ENCODE data around the gene THSD4. TPM values are rescaled to one million over a fixed set of nuclear protein-coding genes. Genes with fewer than 3 reads are reported as not detected.

THSD4 gene
- total RNA-seq, 2 experiments from 2014 or later, result not detected

GRCh38 chr15:71424765-71425164, 309.5 kb downstream of the THSD4 start:
- Histone ChIP-seq H3K4me3 (ENCODE audit: low read depth, low read length, poor library complexity, severe bottlenecking) (no peak overlapping the region), H2AFZ (ENCODE audit: low read length) (no peak overlapping the region), H3K4me1 (ENCODE audit: insufficient read depth, low read length, poor library complexity, severe bottlenecking) (no peaks in the 10 kb centered on the region), H3K27ac (ENCODE audit: low read depth, low read length, poor library complexity, severe bottlenecking) (no peak overlapping the region), H3K79me2 (ENCODE audit: insufficient read depth, low read depth, low read length) (no peaks in the 10 kb centered on the region), H3K9me2 (ENCODE audit: insufficient read depth, low read length) (no peaks in the 10 kb centered on the region), H3K4me2 (ENCODE audit: low read length) (no peak overlapping the region), H3K9me3 (ENCODE audit: low read length) (no peaks in the 10 kb centered on the region), H4K20me1 (ENCODE audit: insufficient read depth, low read length) (no peaks in the 10 kb centered on the region), H3K36me3 (ENCODE audit: insufficient read depth, low read length) (no peaks in the 10 kb centered on the region)
- CTCF ChIA-PET (ENCODE audit: unreplicated experiment), result no interaction called here
- DNase-seq (ENCODE audit: low spot score), result no peak
- no peak for TF ChIP-seq EZH2phosphoT487 (IDR thresholded peaks at IDR 0.05; ENCODE audit: borderline replicate concordance, low read depth, low read length)
- TF ChIP-seq, protein P1, sequence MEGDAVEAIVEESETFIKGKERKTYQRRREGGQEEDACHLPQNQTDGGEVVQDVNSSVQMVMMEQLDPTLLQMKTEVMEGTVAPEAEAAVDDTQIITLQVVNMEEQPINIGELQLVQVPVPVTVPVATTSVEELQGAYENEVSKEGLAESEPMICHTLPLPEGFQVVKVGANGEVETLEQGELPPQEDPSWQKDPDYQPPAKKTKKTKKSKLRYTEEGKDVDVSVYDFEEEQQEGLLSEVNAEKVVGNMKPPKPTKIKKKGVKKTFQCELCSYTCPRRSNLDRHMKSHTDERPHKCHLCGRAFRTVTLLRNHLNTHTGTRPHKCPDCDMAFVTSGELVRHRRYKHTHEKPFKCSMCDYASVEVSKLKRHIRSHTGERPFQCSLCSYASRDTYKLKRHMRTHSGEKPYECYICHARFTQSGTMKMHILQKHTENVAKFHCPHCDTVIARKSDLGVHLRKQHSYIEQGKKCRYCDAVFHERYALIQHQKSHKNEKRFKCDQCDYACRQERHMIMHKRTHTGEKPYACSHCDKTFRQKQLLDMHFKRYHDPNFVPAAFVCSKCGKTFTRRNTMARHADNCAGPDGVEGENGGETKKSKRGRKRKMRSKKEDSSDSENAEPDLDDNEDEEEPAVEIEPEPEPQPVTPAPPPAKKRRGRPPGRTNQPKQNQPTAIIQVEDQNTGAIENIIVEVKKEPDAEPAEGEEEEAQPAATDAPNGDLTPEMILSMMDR (conservative IDR thresholded peaks at IDR 0.05; ENCODE audit: low read length), result no peak
- no TSS peak for BruUV-seq (replicated peaks)
- POLR2A ChIA-PET, result interaction anchor here (0.5 to 1.4 kb wide), 3 partner anchors 11 to 490 kb away, joined by 3 to 4 read pairs (median 3); no protein-coding TSS in a partner anchor
- intact Hi-C loops (cut with micrococcal nuclease; ENCODE audit: unreplicated experiment), result no loop called here

DNA sequence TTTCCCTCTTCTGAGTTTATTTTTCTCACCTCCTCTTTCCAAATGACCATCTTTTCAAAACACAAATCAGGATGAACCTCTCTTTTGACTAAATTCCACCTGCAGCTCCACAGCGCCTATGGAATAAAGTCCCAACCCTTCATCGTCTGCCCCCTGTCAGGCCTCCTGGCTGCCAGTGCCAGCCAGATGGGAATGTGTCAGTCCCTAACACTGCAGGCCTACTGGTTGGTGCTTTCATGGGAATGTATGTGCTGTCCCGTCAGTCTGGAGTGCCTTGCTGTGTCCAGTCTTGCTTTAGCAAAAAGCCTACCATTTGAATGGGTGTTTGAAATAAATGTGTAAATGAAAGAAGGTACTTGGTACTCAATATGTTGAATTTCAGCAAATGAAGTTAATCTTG, 310.1 kb downstream of the THSD4 start:
- no peaks in the 10 kb centered on the region for H4K20me1 ChIP-seq (ENCODE audit: insufficient read depth, low read length)
- no peaks in the 10 kb centered on the region for H3K36me3 ChIP-seq (ENCODE audit: insufficient read depth, low read length)
- DNase-seq (ENCODE audit: low spot score), result no peak
- H3K4me3 ChIP-seq (ENCODE audit: low read depth, low read length, poor library complexity, severe bottlenecking), result no peak overlapping the region
- BruUV-seq (replicated peaks), result no TSS peak
- H3K9me2 ChIP-seq (ENCODE audit: insufficient read depth, low read length), result no peaks in the 10 kb centered on the region
- no peak overlapping the region for H2AFZ ChIP-seq (ENCODE audit: low read length)
- TF ChIP-seq, protein P1 (conservative IDR thresholded peaks at IDR 0.05; ENCODE audit: low read length), result no peak
- no peak for TF ChIP-seq EZH2phosphoT487 (IDR thresholded peaks at IDR 0.05; ENCODE audit: borderline replicate concordance, low read depth, low read length)
- H3K79me2 ChIP-seq (ENCODE audit: insufficient read depth, low read depth, low read length), result no peaks in the 10 kb centered on the region
- H3K4me1 ChIP-seq (ENCODE audit: insufficient read depth, low read length, poor library complexity, severe bottlenecking), result no peaks in the 10 kb centered on the region
- no peaks in the 10 kb centered on the region for H3K9me3 ChIP-seq (ENCODE audit: low read length)
- ChIA-PET CTCF (ENCODE audit: unreplicated experiment) (no interaction called here), POLR2A (interaction anchor here (0.5 to 1.4 kb wide), 3 partner anchors 11 to 490 kb away, joined by 3 to 4 read pairs (median 3); no protein-coding TSS in a partner anchor)
- H3K27ac ChIP-seq (ENCODE audit: low read depth, low read length, poor library complexity, severe bottlenecking), result no peak overlapping the region
- no peak overlapping the region for H3K4me2 ChIP-seq (ENCODE audit: low read length)
- intact Hi-C loops (cut with micrococcal nuclease; ENCODE audit: unreplicated experiment), result no loop called here

GRCh38 chr15:71426792-71427191, 311.5 kb downstream of the THSD4 start:
- TF ChIP-seq EZH2phosphoT487 (IDR thresholded peaks at IDR 0.05; ENCODE audit: borderline replicate concordance, low read depth, low read length), result no peak
- TF ChIP-seq, protein P1 (conservative IDR thresholded peaks at IDR 0.05; ENCODE audit: low read length), result no peak
- H3K79me2 ChIP-seq (ENCODE audit: insufficient read depth, low read depth, low read length), result no peaks in the 10 kb centered on the region
- intact Hi-C loops (cut with micrococcal nuclease; ENCODE audit: unreplicated experiment), result no loop called here
- H3K36me3 ChIP-seq (ENCODE audit: insufficient read depth, low read length), result no peaks in the 10 kb centered on the region
- DNase-seq (ENCODE audit: low spot score), result no peak
- H2AFZ ChIP-seq (ENCODE audit: low read length), result no peak overlapping the region
- H3K4me1 ChIP-seq (ENCODE audit: insufficient read depth, low read length, poor library complexity, severe bottlenecking), result no peaks in the 10 kb centered on the region
- no peaks in the 10 kb centered on the region for H3K9me3 ChIP-seq (ENCODE audit: low read length)
- ChIA-PET CTCF (ENCODE audit: unreplicated experiment) (no interaction called here), POLR2A (no interaction called here)
- no peak overlapping the region for H3K4me3 ChIP-seq (ENCODE audit: low read depth, low read length, poor library complexity, severe bottlenecking)
- BruUV-seq (replicated peaks), result no TSS peak
- H3K9me2 ChIP-seq (ENCODE audit: insufficient read depth, low read length), result no peaks in the 10 kb centered on the region
- no peaks in the 10 kb centered on the region for H4K20me1 ChIP-seq (ENCODE audit: insufficient read depth, low read length)
- H3K4me2 ChIP-seq (ENCODE audit: low read length), result no peak overlapping the region
- no peak overlapping the region for H3K27ac ChIP-seq (ENCODE audit: low read depth, low read length, poor library complexity, severe bottlenecking)
